ENCODE results near the gene CRIM1. TPM values are rescaled to one million over a fixed set of nuclear protein-coding genes. Genes with fewer than 3 reads are reported as not detected.

The CRIM1 gene
- total RNA-seq, 1 experiment from 2014 or later, result 133 TPM

- H3K4me2 ChIP-seq, result no peak overlapping the region
- H3K4me3 ChIP-seq, result no peak overlapping the region
- TF ChIP-seq CTCF (conservative IDR thresholded peaks at IDR 0.05) (no peak), EZH2 (IDR thresholded peaks at IDR 0.05; ENCODE audit: low read depth) (no peak)
- H2AFZ ChIP-seq, result no peak overlapping the region
- H3K4me1 ChIP-seq (replicated peaks; ENCODE audit: insufficient read depth), result no peaks in the 10 kb centered on the region
- POLR2A ChIA-PET (ENCODE audit: unreplicated experiment), result no interaction called here
- no peaks in the 10 kb centered on the region for H3F3A ChIP-seq (ENCODE audit: insufficient read depth, low read depth)
- H3K79me2 ChIP-seq (ENCODE audit: low read depth), result no peaks in the 10 kb centered on the region
- peaks cover 10% of the 10 kb centered on the region; the same call in 1 of the 2 replicates for H3K36me3 ChIP-seq (ENCODE audit: low read depth)
- intact Hi-C loops (cut with micrococcal nuclease; ENCODE audit: unreplicated experiment), result no loop called here
- no TSS peak for BruUV-seq (replicated peaks)
- H4K20me1 ChIP-seq (ENCODE audit: insufficient read depth), result no peaks in the 10 kb centered on the region
- H3K9me2 ChIP-seq (ENCODE audit: insufficient read depth), result no peaks in the 10 kb centered on the region
- CTCF ChIA-PET, result no interaction called here
- DNase-seq, result no peak
- H3K27me3 ChIP-seq (ENCODE audit: insufficient read depth, low read depth), result no peaks in the 10 kb centered on the region
- H3K9me3 ChIP-seq (ENCODE audit: insufficient read depth, low read depth), result no peaks in the 10 kb centered on the region
- H3K27ac ChIP-seq, result no peak overlapping the region
Measured at GRCh38 chr2:36499128-36499820, 143.7 kb downstream of the CRIM1 start.

DNA sequence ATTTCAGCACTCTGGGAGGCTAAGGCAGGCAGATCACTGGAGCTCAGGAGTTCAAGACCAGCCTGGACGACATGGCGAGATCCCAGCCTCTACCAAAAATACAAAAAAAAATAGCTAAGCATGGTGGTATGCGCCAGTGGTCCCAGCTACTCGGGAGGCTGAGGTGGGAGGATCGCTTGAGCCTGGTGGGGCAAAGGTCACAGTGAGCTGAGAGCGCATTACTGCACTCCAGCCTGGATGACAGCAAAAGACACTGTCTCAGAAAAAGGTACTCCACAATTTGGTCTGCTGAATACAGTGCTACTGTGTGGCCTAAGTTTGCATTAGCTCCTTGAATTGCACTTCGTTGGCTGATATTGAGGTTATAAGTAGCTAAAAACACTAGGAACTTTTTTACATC is 144.5 kb downstream of the CRIM1 start:
- Histone ChIP-seq H2AFZ (no peak overlapping the region), H3K4me3 (no peak overlapping the region), H3K27ac (no peak overlapping the region), H3K9me3 (ENCODE audit: insufficient read depth, low read depth) (no peaks in the 10 kb centered on the region), H3K4me2 (no peak overlapping the region), H3K9me2 (ENCODE audit: insufficient read depth) (no peaks in the 10 kb centered on the region), H3K4me1 (replicated peaks; ENCODE audit: insufficient read depth) (no peaks in the 10 kb centered on the region), H3K27me3 (ENCODE audit: insufficient read depth, low read depth) (no peaks in the 10 kb centered on the region), H4K20me1 (ENCODE audit: insufficient read depth) (no peaks in the 10 kb centered on the region), H3K36me3 (ENCODE audit: low read depth) (peaks cover 10% of the 10 kb centered on the region; the same call in 1 of the 2 replicates), H3F3A (ENCODE audit: insufficient read depth, low read depth) (no peaks in the 10 kb centered on the region; the same call in 1 of the 2 replicates), H3K79me2 (ENCODE audit: low read depth) (no peaks in the 10 kb centered on the region)
- TF ChIP-seq EZH2 (IDR thresholded peaks at IDR 0.05; ENCODE audit: low read depth), result no peak
- no peak for TF ChIP-seq CTCF (conservative IDR thresholded peaks at IDR 0.05)
- intact Hi-C loops (cut with micrococcal nuclease; ENCODE audit: unreplicated experiment), result no loop called here
- no peak for DNase-seq
- no TSS peak for BruUV-seq (replicated peaks)
- CTCF ChIA-PET, result no interaction called here
- POLR2A ChIA-PET (ENCODE audit: unreplicated experiment), result no interaction called here

DNA sequence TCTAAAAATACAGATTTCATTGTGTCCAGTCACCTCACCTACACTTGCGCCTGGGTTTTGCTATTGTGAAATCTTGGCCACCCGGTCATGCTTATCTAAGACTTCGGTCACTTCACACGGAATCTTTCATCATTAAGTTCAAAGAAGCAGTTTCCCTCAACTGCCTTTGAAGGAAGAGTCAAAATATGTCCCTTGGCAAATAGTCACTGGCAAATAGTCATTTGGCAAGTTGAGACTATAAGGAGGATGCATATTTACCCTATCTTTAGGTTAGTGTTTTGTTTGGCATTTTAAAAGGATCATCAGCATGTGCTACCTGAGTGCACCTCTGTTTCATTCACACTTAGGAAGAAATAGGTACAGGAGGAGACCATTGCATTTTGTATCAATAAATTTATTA is 146.5 kb downstream of the CRIM1 start:
- no peak for DNase-seq
- ChIA-PET POLR2A (ENCODE audit: unreplicated experiment) (no interaction called here), CTCF (interaction anchor here (0.6 kb wide), 1 partner anchor 144 kb away, joined by 3 read pairs; no protein-coding TSS in a partner anchor)
- H3K36me3 ChIP-seq (ENCODE audit: low read depth), result peaks cover 10% of the 10 kb centered on the region; the same call in 1 of the 2 replicates
- intact Hi-C loops (cut with micrococcal nuclease; ENCODE audit: unreplicated experiment), result no loop called here
- no peak overlapping the region for H3K4me3 ChIP-seq
- no peak overlapping the region for H2AFZ ChIP-seq
- H3K4me1 ChIP-seq (replicated peaks; ENCODE audit: insufficient read depth), result no peaks in the 10 kb centered on the region
- H3F3A ChIP-seq (ENCODE audit: insufficient read depth, low read depth), result no peaks in the 10 kb centered on the region; the same call in 1 of the 2 replicates
- TF ChIP-seq CTCF (conservative IDR thresholded peaks at IDR 0.05) (no peak), EZH2 (IDR thresholded peaks at IDR 0.05; ENCODE audit: low read depth) (no peak)
- no peaks in the 10 kb centered on the region for H3K9me2 ChIP-seq (ENCODE audit: insufficient read depth)
- H3K4me2 ChIP-seq, result no peak overlapping the region
- H3K79me2 ChIP-seq (ENCODE audit: low read depth), result no peaks in the 10 kb centered on the region
- no peaks in the 10 kb centered on the region for H3K9me3 ChIP-seq (ENCODE audit: insufficient read depth, low read depth)
- no peaks in the 10 kb centered on the region for H4K20me1 ChIP-seq (ENCODE audit: insufficient read depth)
- H3K27me3 ChIP-seq (ENCODE audit: insufficient read depth, low read depth), result no peaks in the 10 kb centered on the region
- no TSS peak for BruUV-seq (replicated peaks)
- no peak overlapping the region for H3K27ac ChIP-seq

All from PC-9 (cell line).